ENCODE data around the gene TDRD9. TPM values are rescaled to one million over a fixed set of nuclear protein-coding genes. Genes with fewer than 3 reads are reported as not detected.
A peak's percentile ranks its signal among the peaks of the same experiment; 100 is the strongest.

The TDRD9 gene
- total RNA-seq, 1 donor from 2014 or later = not detected

DNA sequence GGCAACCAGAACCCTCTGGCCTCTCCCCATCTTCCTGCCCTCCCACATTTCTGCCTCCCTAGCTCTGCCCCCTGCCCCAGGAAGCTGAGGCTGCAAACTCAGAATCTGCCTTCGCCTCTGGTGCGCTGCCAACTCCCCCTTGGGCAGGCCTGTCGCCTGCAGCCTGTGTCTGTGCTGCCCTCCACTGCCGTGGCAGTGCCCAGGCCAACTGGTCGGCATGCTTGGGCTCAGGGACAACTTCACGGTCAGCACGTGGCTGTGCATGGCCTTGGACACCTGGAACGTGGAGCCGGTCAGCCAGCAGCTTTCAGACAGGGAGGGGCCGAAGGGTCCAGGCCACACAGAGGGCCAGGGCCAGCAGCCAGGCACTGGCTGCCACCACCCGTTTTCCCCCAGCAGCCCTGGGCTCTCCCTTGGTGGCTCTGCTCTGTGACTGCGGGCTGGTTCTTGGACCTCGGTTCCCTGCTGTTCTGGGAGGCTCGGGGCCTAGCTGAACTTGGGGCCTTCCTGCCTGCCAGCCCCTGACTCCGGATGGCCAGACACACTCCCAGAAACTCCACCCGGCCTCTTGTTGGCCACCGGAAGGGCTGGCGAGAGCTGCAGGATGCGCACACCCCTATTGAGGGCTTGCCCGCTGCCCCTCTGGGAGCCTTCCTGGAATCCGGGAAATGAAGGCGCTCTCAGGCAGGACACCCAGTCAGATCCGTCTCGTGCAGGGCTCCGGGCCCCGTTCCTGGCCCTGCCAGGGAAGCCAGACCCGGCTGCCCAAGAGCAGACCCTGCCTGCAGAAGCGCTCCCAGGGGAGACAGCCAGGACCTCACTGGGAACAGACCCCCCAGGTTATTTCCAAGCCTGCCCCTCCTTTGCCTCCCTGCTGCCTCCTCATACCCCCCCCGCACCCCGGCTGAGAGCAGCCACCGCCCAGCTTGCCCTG is 46.7 kb upstream of the TDRD9 start:
- Mint-ChIP-seq H3K9me3 (ENCODE audit: low read depth) (no peaks in the 10 kb centered on the region), H3K4me1 (ENCODE audit: low read depth) (peaks cover 29% of the 10 kb centered on the region), H3K4me3 (ENCODE audit: low read depth) (no peak overlapping the region), H3K36me3 (ENCODE audit: insufficient read depth) (no peaks in the 10 kb centered on the region), H3K27me3 (peaks cover 6% of the 10 kb centered on the region), H3K27ac (peak overlapping the region; percentile 96)
- TF ChIP-seq, protein P1, sequence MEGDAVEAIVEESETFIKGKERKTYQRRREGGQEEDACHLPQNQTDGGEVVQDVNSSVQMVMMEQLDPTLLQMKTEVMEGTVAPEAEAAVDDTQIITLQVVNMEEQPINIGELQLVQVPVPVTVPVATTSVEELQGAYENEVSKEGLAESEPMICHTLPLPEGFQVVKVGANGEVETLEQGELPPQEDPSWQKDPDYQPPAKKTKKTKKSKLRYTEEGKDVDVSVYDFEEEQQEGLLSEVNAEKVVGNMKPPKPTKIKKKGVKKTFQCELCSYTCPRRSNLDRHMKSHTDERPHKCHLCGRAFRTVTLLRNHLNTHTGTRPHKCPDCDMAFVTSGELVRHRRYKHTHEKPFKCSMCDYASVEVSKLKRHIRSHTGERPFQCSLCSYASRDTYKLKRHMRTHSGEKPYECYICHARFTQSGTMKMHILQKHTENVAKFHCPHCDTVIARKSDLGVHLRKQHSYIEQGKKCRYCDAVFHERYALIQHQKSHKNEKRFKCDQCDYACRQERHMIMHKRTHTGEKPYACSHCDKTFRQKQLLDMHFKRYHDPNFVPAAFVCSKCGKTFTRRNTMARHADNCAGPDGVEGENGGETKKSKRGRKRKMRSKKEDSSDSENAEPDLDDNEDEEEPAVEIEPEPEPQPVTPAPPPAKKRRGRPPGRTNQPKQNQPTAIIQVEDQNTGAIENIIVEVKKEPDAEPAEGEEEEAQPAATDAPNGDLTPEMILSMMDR (IDR thresholded peaks at IDR 0.05; ENCODE audit: unreplicated experiment) = no peak
- no peak for DNase-seq (ENCODE audit: low spot score, unreplicated experiment)

GRCh38 chr14:103882503-103883262 is 45.6 kb upstream of the TDRD9 start:
- peaks cover 30% of the 10 kb centered on the region for H3K4me1 Mint-ChIP-seq (ENCODE audit: low read depth)
- TF ChIP-seq, protein P1 (IDR thresholded peaks at IDR 0.05; ENCODE audit: unreplicated experiment) = no peak

DNA sequence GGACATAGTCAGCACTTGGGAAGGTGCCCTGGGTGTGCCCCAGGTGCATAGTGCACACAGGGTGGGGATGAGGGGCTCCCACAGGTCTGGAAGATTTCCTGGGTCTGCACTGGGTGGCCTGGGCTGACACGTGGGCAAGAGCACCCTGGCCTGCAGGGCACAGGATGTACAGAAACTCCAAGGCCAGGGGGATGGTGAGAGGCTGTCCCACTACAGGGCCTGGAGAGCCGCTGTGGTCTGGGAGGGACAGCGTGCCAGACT is 45.1 kb upstream of the TDRD9 start:
- H3K4me3 Mint-ChIP-seq (ENCODE audit: low read depth) = no peak overlapping the region
- peaks cover 6% of the 10 kb centered on the region for H3K27me3 Mint-ChIP-seq
- TF ChIP-seq, protein P1 (IDR thresholded peaks at IDR 0.05; ENCODE audit: unreplicated experiment) = no peak
- no peak for DNase-seq (ENCODE audit: low spot score, unreplicated experiment)
- no peaks in the 10 kb centered on the region for H3K9me3 Mint-ChIP-seq (ENCODE audit: low read depth)
- H3K4me1 Mint-ChIP-seq (ENCODE audit: low read depth) = peaks cover 30% of the 10 kb centered on the region
- no peak overlapping the region for H3K27ac Mint-ChIP-seq
- H3K36me3 Mint-ChIP-seq (ENCODE audit: insufficient read depth) = no peaks in the 10 kb centered on the region

More at GRCh38 chr14:103882503-103883262, 45.6 kb upstream of the TDRD9 start:
- Mint-ChIP-seq H3K36me3 (ENCODE audit: insufficient read depth) (no peaks in the 10 kb centered on the region), H3K27ac (no peak overlapping the region), H3K4me3 (ENCODE audit: low read depth) (no peak overlapping the region), H3K27me3 (peaks cover 6% of the 10 kb centered on the region), H3K9me3 (ENCODE audit: low read depth) (no peaks in the 10 kb centered on the region)
- DNase-seq (ENCODE audit: low spot score, unreplicated experiment) = no peak

- Mint-ChIP-seq H3K36me3 (ENCODE audit: insufficient read depth) (no peaks in the 10 kb centered on the region), H3K9me3 (ENCODE audit: low read depth) (no peaks in the 10 kb centered on the region), H3K4me3 (ENCODE audit: low read depth) (no peak overlapping the region), H3K27ac (no peak overlapping the region), H3K4me1 (ENCODE audit: low read depth) (peaks cover 22% of the 10 kb centered on the region), H3K27me3 (peaks cover 6% of the 10 kb centered on the region)
- TF ChIP-seq, protein P1 (IDR thresholded peaks at IDR 0.05; ENCODE audit: unreplicated experiment) = no peak
- no peak for DNase-seq (ENCODE audit: low spot score, unreplicated experiment)
Observed at GRCh38 chr14:103884854-103885253, 43.4 kb upstream of the TDRD9 start.

- peaks cover 6% of the 10 kb centered on the region for H3K27me3 Mint-ChIP-seq
Observed at GRCh38 chr14:103885509-103885932, 42.7 kb upstream of the TDRD9 start.

More at GRCh38 chr14:103885509-103885932, 42.7 kb upstream of the TDRD9 start:
- Mint-ChIP-seq H3K4me1 (ENCODE audit: low read depth) (peaks cover 17% of the 10 kb centered on the region), H3K27ac (no peak overlapping the region), H3K4me3 (ENCODE audit: low read depth) (no peak overlapping the region), H3K36me3 (ENCODE audit: insufficient read depth) (no peaks in the 10 kb centered on the region), H3K9me3 (ENCODE audit: low read depth) (no peaks in the 10 kb centered on the region)
- TF ChIP-seq, protein P1 (IDR thresholded peaks at IDR 0.05; ENCODE audit: unreplicated experiment) = no peak
- DNase-seq (ENCODE audit: low spot score, unreplicated experiment) = no peak
